ENCODE data around the gene ASXL2. TPM values are rescaled to one million over a fixed set of nuclear protein-coding genes. Genes with fewer than 3 reads are reported as not detected.

Gene ASXL2
- total RNA-seq, 4 donors from 2014 or later = 4.6 to 29.7 (median 10.6) TPM

- no peak for DNase-seq
- no peak overlapping the region for H3K4me3 ChIP-seq
- intact Hi-C loops (cut with DNase I; ENCODE audit: low total_unique reads) = no loop called here
- TF ChIP-seq CTCF (IDR thresholded peaks at IDR 0.05) (no peak), POLR2A (IDR thresholded peaks at IDR 0.05) (no peak)
- no peak overlapping the region for H3K27ac ChIP-seq
- H3K9me3 ChIP-seq = no peaks in the 10 kb centered on the region
- H3K36me3 ChIP-seq = no peaks in the 10 kb centered on the region
- no peaks in the 10 kb centered on the region for H3K4me1 ChIP-seq
- H3K27me3 ChIP-seq = no peaks in the 10 kb centered on the region
Observed at GRCh38 chr2:25726522-25726921, 151.8 kb downstream of the ASXL2 start.

DNA sequence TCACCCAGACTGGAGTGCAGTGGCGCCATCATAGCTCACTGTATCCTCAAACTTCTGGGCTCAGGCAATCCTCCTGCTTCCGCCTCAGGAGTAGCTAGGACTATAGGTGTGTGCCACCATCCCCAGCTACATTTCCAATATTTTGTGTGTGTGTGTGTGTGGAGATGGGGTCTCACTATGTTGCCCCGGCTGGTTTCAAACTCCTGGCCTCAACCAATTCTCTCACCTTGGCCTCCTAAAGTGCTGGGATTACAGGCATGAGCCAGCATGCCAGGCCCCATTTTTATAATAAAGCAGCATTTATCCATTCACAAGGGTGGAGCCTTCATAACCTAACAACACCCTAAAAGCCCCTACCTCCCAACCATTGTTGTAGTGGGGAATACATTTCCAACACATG is 152.4 kb downstream of the ASXL2 start:
- H3K27me3 ChIP-seq = no peaks in the 10 kb centered on the region
- H3K4me3 ChIP-seq = no peak overlapping the region
- H3K9me3 ChIP-seq = no peaks in the 10 kb centered on the region
- DNase-seq = no peak
- H3K36me3 ChIP-seq = no peaks in the 10 kb centered on the region
- H3K4me1 ChIP-seq = no peaks in the 10 kb centered on the region
- TF ChIP-seq POLR2A (IDR thresholded peaks at IDR 0.05) = no peak
- TF ChIP-seq CTCF (IDR thresholded peaks at IDR 0.05) = no peak
- no peak overlapping the region for H3K27ac ChIP-seq
- intact Hi-C loops (cut with DNase I; ENCODE audit: low total_unique reads) = no loop called here

DNA sequence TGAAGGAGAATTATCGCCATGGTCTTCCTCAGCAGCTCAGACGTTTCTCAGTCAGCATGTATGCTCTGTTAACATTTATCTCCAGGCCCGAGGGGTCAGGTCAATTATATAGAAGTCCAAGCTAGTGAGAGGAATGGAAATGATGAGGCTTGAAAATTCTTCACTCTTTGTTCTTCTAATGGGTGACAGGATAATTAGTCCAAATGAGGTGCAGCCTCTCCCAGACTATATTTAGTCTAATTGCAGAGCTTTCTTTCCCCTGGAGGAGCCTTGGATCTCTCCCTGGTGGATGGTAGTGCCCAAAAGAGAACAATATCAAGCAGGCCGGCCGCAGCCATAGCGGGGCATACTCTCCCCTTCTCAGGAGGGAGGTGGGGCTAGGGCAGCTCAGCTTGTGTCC is 153.5 kb downstream of the ASXL2 start:
- Histone ChIP-seq H3K36me3 (no peaks in the 10 kb centered on the region), H3K4me1 (no peaks in the 10 kb centered on the region), H3K27ac (no peak overlapping the region), H3K9me3 (no peaks in the 10 kb centered on the region), H3K27me3 (no peaks in the 10 kb centered on the region), H3K4me3 (no peak overlapping the region)
- no peak for DNase-seq
- TF ChIP-seq POLR2A (IDR thresholded peaks at IDR 0.05) (no peak), CTCF (IDR thresholded peaks at IDR 0.05) (no peak)
- intact Hi-C loops (cut with DNase I; ENCODE audit: low total_unique reads) = no loop called here

GRCh38 chr2:25722224-25722623 is 156.1 kb downstream of the ASXL2 start:
- no peak overlapping the region for H3K4me3 ChIP-seq
- DNase-seq = no peak
- H3K36me3 ChIP-seq = no peaks in the 10 kb centered on the region
- H3K27me3 ChIP-seq = no peaks in the 10 kb centered on the region
- H3K27ac ChIP-seq = no peak overlapping the region
- no peaks in the 10 kb centered on the region for H3K4me1 ChIP-seq
- H3K9me3 ChIP-seq = no peaks in the 10 kb centered on the region
- no peak for TF ChIP-seq CTCF (IDR thresholded peaks at IDR 0.05)
- no peak for TF ChIP-seq POLR2A (IDR thresholded peaks at IDR 0.05)
- intact Hi-C loops (cut with DNase I; ENCODE audit: low total_unique reads) = no loop called here

DNA sequence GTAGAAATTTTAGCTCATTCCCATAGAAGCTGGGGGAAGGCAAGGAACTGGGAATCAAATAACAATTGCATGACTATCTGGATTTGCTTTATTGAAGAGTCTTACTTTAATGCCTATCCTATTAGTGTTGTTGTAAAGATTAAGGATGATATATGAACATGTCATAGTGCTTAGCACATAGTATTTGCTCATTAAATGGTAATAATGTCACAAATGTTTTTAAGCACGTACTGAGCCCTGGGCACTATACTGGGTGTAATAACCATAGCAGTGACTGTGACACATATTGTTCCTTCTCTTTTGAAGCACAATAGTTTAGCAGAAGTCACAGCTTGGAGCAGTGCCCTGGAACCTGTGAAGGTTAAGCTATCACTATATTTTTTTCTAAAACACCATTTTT is 157.7 kb downstream of the ASXL2 start:
- Histone ChIP-seq H3K4me1 (no peaks in the 10 kb centered on the region), H3K36me3 (no peaks in the 10 kb centered on the region), H3K4me3 (no peak overlapping the region), H3K9me3 (no peaks in the 10 kb centered on the region), H3K27ac (no peak overlapping the region), H3K27me3 (no peaks in the 10 kb centered on the region)
- TF ChIP-seq CTCF (IDR thresholded peaks at IDR 0.05) (no peak), POLR2A (IDR thresholded peaks at IDR 0.05) (no peak)
- DNase-seq = no peak
- intact Hi-C loops (cut with DNase I; ENCODE audit: low total_unique reads) = no loop called here
